Left ventricle myocardium superior (tissue), 1 donor: ENCODE results near the gene GDAP1L1. TPM values are rescaled to one million over a fixed set of nuclear protein-coding genes. Genes with fewer than 3 reads are reported as not detected.

Experiments
- ATAC-seq: fragments of 200-7000 bp; cut with Tn5 transposase; one replicate; pipeline ENCODE4 v1.9.1; 2020; ENCODE audit warnings: mild to moderate bottlenecking, moderate library complexity
- DNase-seq: peaks from one replicate; pipeline ENCODE4 v3.0.0-alpha.2; 2020
- intact Hi-C: fragments of 100-400 bp; cut with micrococcal nuclease; formaldehyde crosslinking; loops from one replicate; pipeline ENCODE4 v1.11.0; 2022
- total RNA-seq: library from RNA; stranded (reverse); fragmentation: NEBNext Ultra II Directional; extraction: Animal tissue kit (Norgen Biotek cat#: 25700); gene quantifications from one replicate; pipeline ENCODE4 v1.2.1, GENCODE V29; 2021
- donor health status: DM: no; HTN: yes; CAD: no; lungs with severe emphysema.

The GDAP1L1 gene
- total RNA-seq, 1 donor from 2014 or later, result 0.42 TPM

DNA sequence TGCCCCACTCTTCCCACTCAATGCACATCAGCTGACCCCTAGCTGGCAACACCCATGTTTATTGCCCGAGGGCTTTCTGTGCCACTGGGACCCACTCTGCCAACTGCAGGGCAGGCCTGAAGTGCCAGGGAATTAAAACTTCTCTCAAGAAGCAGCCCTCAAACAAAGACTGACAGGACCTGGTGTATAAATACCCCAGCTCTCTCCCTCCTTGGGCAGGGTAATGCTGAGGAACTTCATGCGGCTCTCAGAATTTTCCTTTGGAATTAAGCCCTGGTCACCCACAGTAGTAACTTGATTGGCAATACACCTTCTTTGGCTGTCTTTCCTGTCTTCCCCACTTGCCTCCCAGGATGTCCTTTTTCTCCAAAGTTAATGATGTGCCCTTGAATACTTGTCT is 5.3 kb upstream of the GDAP1L1 start:
- ATAC-seq (no peak), DNase-seq (no peak)
- intact Hi-C loops, result no loop called here

DNA sequence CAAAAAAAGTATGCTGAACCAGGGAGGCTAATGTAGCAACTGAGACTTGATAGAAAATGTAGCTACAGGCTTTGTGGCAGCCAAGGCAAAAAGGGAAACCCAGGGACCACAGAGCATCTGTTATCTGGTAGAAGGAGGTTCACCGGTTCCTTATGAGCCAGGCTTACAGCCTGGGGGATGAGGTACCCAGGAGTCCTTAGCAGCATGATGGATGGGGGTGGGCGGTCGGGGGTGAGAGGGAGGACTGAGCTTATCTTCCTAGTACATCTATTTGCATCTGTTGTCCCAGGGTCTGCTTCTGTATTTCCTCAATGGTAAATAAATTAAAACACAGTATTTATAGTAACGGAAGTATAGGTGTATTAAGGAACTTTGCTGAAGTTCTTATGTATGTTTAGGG is 1.1 kb upstream of the GDAP1L1 start:
- no peak for DNase-seq
- ATAC-seq, result no peak

DNA sequence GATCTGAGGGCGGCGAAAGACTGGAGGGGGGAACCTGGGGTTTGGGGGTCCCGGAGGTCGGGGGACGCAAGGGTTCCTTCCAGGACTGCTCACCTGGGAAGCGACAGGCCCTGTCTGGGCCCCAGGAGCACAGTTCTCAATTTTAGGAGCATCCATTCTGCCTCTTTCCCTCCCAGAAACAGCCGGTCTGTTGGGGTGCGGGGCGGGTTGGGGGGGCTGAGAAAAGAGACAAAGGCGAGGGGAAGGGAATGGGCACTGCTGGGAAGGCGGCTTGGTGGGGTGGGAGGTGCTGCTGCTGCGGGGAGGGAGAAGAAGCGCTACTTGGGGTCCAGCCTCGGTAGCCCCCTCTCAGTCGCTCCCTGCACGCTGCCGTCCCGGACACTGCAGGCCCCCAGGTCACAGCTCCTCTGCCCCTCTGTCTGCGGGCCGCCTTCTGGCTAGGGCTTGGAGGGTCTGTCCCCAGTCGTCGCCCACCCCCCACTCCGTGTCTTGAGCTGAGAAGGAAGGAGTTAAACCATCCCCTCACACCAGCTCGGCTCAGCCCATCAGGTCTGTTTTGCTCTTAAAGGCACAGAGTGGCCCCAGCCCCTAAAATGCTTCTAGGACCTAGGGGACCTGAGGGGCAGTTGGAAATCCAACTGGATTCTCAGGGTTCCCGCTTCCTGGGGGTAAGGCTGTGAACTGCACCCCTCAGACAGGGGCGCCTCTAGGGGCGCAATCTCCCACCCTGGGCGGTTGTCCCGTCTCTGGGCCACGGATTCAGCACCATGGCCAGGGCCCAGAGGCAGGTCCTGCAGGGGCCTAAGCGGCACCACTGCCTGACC is 690 bp downstream of the GDAP1L1 start:
- intact Hi-C loops, result no loop called here
- peak; percentile 88 for ATAC-seq
- peak; percentile 72 for DNase-seq

More for the DNA sequence above, 1.1 kb upstream of the GDAP1L1 start:
- intact Hi-C loops, result no loop called here

DNA sequence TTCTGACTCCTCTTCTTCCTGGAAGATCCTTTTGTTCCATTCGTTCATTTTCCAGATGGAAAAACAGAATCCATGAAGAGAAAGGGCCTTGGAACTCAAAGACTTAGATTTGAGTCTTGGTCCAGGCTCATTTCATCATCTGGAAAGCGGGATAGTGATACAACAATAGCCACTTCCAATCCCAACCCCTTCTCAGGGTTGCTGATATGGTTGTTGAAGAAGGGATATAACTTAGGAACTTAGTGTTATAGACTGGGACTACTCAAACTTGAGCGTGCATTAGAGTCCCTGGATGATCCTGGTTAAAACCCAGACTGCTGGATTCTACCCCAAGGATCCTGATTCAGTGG is 1.3 kb downstream of the GDAP1L1 start:
- ATAC-seq (no peak), DNase-seq (no peak)
- intact Hi-C loops, result no loop called here

DNA sequence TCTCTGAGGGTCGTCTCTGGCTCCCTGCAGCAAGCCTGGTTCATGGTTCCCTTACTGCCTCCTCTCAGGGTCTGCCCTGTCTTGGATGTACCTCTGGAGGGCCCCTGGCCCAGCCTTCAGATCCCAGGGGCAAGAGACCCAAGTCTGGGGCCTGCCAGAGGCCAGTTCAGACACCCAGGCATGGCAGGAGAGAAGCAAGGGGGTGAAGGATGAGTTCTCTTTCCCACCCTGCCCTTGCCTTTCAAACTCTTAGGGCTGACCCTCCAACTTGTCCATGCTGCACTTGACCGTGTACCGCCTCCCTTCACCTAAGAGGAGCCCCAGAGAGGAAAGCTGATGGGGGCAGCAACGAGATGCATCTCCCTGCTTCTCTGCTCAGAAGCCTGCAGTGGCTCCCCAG is 4.2 kb downstream of the GDAP1L1 start:
- ATAC-seq (no peak), DNase-seq (no peak)
- intact Hi-C loops, result no loop called here

DNA sequence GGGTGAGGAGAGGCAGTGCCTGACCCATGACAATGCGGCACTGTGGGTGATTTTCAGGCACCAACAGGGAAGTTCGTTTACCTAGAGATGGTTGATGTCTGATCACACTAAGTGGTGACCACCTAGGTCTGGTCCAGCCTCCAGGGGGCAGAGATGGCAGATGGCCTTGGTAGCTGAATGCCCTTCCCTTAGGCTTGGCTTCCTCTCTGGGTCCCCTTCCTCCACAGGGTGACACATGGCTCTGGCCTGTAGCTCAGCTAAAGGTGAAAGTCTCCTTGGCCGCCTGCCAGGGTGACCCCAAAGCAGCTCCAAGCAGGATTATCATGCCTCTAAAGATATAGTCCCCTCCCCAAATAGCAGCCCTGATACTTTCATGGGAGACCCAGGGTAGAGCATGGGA is 6.4 kb downstream of the GDAP1L1 start:
- DNase-seq, result no peak
- intact Hi-C loops, result no loop called here
- ATAC-seq, result no peak

DNA sequence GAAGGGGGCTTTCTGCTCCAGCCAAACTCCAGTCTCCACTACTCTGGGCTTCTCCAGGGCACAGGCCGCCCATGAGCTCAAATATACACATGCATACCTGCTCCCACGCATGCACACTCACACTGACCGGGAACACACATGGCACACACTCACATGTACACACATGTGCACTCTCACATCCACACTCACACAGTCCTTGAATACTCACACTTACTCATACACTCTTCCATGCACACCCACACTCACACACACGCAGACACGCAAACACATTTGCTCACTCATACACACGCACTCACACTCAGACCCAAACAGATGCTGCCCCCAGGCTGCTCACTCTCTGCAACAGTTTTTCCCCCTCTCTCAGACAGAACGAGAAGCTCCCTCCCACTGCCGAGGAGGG is 7.0 kb downstream of the GDAP1L1 start:
- ATAC-seq, result no peak
- intact Hi-C loops, result no loop called here
- DNase-seq, result no peak

DNA sequence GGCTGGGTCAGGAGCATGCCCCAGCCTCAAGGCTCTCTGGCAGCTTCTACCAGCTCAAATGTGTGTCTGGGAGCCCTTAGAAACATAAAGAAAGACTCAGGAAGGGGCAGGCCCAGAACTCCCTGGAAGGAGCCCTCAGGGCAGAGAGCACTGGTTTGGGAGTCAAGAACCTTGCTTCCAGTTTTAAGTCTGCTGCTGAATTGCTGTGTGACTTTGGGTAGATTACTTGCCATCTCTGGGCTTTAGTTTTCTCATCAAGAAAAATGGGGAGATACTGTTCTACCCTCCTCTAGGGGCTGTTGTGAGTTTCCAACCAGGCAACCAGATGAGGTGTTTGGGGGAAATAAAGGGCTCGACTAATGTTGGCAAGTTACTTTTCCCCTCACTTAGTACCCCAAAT is 8.8 kb downstream of the GDAP1L1 start:
- DNase-seq, result no peak
- no peak for ATAC-seq
- intact Hi-C loops, result no loop called here

DNA sequence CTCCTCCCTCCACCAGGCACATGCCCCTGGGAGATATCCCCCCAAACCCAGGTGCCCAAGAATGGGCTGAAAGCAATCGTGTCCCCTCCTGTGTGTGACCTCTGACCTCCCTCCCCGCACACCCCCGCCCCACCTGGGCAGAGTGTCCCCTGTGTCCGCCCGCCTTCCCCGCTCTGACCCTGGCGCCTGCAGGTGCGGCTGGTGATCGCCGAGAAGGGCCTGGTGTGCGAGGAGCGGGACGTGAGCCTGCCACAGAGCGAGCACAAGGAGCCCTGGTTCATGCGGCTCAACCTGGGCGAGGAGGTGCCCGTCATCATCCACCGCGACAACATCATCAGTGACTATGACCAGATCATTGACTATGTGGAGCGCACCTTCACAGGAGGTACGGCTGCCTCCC is 9.9 kb downstream of the GDAP1L1 start:
- intact Hi-C loops, result no loop called here
- ATAC-seq, result no peak
- DNase-seq, result no peak

DNA sequence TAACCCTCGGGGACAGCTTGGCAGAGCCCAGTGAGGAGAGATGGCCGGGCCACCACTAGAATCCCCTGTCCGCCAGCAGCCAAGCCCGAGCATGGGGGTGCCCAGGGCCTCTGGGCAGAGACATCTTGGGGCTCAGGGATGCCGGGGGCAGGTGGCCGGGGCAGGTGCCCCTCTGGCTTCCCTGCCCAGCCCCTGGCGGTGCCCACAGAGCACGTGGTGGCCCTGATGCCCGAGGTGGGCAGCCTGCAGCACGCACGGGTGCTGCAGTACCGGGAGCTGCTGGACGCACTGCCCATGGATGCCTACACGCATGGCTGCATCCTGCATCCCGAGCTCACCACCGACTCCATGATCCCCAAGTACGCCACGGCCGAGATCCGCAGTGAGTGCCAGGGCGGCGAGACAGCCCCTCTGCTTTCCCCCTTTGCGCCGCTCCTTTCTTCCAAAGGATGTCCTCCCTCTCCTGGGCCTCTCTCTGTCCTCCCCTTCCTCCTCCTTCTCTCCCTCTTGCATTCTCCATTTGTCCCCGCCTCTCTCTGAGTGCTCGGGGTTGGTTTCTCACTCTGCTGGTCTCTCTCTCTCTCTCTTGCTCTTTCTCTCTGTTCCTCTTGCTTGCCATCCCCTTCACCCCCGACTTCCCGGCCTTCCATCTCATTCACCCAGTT is 11.2 kb downstream of the GDAP1L1 start:
- ATAC-seq (no peak), DNase-seq (no peak)
- intact Hi-C loops, result no loop called here

DNA sequence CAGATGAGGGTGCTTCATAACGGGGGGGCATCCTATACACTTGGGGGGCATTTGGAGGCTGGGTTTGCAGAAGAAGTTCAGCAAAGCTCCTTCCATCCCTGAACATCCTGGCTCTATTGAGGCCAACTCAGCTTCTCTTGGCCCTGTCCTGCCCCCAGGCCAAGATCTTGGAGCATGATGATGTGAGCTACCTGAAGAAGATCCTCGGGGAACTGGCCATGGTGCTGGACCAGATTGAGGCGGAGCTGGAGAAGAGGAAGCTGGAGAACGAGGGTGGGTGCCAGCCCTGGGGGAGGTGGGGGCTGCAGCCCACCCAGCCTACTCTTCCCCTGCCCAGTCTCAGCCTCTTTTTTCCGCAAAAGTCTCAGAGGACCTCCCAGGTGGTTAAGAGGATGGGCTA is 17.2 kb downstream of the GDAP1L1 start:
- no peak for DNase-seq
- no peak for ATAC-seq
- intact Hi-C loops, result no loop called here

DNA sequence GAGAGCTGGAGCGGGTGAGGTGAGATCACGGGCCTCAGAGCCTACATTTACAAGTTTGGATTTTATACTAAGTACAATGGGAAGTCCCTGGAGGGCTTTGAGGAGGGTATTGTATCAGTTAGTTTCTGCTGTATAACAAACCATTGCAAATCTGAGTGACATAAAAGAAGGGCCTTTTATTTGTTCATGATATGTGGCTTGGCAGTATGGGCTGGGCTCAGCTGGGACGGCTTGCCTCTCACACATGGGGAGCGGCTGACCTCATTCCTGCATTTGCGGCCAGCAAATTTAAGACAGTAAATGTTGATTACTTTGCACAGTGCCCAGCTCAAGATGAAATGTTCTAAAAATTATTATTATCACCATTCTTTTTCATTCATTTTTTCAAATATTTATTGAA is 21.7 kb downstream of the GDAP1L1 start:
- intact Hi-C loops, result no loop called here
- DNase-seq, result no peak
- no peak for ATAC-seq

DNA sequence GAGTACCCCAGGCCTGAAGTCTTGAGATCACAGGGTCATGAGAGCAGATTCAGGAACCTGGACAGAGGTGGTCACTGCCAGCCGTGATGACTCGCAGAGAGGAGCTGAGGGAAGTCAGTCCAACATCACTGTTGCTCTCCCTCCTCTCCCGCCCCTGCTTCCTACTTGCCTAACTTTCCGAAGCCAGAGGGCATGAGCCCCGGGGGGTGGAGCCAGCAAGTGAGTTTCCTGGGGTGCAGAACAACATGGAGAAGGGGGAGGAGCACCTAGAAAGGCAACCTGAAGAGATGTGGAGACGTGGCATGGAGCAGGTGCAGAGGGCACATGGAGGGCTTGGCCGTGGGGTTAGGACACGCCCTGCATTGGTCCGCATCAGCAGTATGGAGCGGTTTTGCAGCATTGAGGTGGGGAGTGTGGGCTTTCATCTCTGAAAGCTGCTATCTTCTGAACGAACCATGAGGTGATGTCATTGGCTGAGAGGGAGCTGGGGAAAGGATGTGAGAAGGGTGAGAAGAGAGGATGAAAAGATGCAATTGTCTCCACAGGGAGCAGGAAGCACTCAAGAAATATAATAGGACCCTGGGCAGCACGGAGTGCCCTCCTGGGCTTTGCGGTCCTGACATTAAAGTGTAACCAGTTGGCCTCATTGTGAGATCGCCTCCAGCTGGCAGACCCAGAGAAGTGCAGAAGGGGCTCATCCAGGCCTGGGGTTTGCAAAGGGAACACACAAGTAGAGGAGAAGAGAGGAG is 25.0 kb downstream of the GDAP1L1 start:
- intact Hi-C loops, result no loop called here
- no peak for DNase-seq
- no peak for ATAC-seq

DNA sequence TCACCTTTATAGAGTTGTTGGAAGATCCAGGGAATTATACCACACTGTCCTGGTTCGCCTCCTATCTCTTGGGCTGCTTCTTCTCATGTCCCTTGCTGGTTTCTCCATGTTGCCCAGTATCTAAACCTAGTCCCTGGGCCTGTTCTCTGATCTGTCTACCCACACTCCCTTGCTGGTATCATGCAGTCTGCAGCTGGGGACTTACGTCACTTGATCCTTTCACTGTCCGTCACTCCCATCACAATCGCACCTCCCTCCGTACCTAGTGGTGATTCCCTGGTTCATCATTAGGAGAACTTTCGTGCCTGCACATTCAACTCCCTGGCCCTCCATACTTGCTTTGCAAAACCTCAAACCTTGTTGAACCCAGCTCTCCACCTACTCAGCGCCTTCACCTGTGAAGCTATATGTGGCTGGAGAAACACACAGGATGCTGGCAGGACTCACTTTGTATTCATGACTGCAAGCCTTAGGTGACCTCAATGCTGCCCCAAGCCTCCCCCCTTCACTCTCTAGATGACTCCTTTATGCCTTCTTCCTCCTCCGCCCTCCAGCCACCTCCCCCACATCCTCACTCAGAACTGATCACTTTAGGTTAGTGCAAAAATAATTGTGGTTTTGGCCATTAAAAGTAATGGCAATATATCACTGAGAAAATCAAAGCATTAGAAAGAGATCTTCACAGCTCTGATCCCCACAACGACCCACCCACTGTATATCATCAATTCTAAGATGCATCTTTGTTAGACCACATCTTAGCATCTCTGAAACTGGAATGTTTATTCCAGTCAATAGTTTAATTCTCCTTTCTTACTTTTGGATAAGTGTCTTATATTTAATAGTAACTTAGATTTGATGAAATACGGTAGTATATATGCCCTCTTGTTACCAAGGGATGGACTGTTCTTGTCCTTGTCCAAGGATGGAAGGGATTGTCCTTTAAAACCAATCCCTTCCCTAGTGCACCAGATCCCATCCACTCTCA is 26.4 kb downstream of the GDAP1L1 start:
- DNase-seq (no peak), ATAC-seq (no peak)
- intact Hi-C loops, result no loop called here

DNA sequence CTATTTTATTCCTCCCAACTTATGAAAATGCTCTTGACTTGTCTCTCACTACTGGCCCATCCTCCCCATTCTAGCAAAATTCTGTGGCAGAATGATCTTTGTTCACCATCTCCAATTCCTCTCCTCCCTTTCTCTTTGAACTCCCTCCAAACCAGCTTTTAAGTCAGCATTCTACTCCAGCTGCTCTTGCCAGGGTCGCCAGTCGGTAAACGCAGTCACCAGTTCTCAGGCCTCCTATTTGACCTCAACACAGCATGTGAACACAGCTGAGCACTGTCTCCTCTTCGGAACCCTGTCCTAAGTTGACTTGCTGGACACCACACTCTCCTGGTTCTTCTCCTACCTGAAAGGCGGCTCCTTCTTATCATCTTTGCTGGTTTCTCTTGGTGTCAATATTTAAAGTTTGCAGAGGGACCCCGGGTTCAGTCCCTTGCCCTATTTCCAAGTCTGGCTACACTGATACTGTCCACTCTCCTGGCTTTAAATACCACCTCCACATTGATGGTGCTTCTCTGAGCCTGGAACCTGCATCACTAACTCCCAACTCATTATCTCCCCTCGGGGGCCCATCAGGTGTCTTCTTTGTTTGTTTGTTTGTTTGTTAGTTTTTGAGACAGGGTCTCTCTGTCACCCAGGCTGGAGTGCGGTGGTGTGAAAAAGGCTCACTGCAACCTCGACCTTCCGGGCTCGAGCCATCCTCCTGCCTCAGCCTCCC is 27.4 kb downstream of the GDAP1L1 start:
- intact Hi-C loops, result no loop called here
- DNase-seq (no peak), ATAC-seq (no peak)

DNA sequence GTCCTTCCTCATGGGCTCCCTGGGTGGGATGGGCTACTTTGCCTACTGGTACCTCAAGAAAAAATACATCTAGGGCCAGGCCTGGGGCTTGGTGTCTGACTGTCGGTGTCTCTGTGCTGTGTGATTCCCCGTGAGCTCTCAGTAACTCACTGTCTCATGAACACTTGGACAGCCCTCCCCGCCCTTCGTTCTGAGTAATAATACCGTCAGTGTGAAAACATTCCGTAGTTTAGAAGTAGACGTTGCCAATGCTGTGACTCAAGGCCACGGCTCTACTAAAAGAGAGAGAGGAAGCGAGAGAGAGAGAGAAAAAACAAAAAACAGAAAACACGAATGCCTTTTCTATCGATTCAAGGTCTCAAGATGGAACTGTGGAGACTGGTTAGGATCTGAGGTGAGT is 32.1 kb downstream of the GDAP1L1 start:
- peak; percentile 26 for ATAC-seq
- intact Hi-C loops, result no loop called here
- no peak for DNase-seq

DNA sequence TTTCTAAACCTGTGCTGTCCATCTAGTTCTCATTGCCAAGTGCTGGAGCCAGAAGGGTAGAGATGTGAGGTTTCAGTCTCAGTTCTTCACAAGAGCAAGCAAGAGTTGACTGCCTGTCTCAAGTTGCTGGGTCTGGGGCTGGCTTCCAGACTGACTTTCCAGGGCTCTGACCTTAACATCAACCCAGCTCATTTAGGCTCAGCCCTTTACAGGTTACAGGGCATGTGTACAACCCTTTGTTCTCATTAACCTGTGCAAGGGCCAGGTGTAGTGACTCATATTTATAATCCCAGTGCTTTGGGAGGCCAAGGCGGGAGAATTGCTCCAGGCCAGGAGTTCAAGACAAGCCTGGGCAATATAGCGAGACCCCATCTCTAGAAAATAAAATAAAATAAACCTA is 33.3 kb downstream of the GDAP1L1 start:
- ATAC-seq (no peak), DNase-seq (no peak)
- intact Hi-C loops, result no loop called here

DNA sequence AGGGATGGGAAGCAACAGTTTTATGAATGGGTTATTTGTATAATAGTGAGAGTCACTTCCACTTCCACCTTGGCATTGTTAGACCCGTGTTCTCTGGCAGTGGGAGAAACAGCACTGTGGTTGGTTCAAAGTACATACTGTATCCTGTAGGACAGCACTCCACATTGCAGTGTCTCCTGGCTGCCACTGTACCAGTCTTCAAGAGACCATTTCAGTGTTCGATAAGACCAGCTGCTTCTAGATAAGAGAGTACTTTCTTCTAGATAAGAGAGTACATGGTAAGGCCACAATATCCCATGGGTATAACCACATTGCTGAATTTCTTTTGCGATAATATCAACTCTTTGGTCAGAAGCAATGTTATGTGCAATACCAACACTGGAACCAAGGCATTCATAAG is 35.1 kb downstream of the GDAP1L1 start:
- no peak for DNase-seq
- intact Hi-C loops, result no loop called here
- ATAC-seq, result peak; percentile 86

DNA sequence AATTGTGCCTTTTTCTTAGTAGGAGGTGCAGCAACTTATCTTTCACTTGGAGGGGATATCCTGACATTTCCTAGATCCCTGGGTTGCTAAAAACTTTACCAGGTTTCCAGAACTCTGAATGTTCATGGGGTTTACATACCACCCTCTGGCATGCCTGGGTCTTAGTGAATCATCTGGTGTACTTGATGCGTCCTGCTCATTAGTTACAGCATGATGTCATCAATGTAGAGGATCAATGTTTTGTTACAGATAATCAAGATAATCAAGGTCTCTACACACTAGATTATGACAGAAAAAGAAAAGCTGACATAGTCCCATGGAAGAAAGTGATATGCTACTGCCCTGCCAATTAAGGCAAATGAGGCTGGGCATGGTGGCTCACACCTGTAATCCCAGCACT is 36.9 kb downstream of the GDAP1L1 start:
- intact Hi-C loops, result no loop called here
- ATAC-seq (no peak), DNase-seq (no peak)
